HG02759 (cell line): ENCODE data around the gene PCDH9.

ENCODE experiments used
- ATAC-seq: cut with Tn5 transposase; IDR thresholded peaks from one replicate; pipeline ENCODE4 v1.9.1; 2021; ENCODE audit warnings: mild to moderate bottlenecking, moderate library complexity; ENCODE audit not compliant: unreplicated experiment

The PCDH9 gene

DNA sequence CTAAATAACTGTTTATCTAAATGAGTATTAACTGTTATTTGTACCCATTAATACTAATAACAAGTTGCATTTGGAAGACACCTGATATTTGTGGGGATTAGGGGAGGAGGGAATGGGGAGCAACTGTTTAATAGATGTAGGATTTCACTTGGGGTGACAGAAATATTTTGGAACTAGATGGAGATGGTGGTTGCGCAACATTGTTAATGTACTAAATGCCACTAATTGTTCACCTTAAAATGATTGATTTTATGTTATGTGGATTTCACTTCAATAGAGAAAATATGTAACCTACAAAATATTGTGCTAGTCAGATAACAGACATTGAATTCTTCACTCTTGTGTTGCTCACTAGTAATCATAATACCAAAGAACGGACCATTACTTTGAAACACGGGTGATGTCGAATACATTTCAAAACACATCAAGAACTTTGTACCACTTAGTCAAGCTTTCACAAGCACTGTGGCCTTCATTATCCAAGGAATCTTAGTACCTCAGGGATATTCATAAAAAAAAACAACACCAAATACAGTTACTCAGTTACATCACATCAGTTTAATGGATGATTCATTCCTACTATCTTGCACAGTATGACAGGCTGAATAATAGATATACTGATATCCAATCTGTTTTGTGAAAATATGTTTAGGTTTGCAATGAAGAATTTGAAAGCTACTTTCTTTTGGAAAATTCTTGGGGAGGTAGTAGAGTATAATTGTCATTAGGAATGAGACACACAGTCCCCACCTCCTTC is 721.8 kb downstream of the PCDH9 start:
- ATAC-seq = no peak

DNA sequence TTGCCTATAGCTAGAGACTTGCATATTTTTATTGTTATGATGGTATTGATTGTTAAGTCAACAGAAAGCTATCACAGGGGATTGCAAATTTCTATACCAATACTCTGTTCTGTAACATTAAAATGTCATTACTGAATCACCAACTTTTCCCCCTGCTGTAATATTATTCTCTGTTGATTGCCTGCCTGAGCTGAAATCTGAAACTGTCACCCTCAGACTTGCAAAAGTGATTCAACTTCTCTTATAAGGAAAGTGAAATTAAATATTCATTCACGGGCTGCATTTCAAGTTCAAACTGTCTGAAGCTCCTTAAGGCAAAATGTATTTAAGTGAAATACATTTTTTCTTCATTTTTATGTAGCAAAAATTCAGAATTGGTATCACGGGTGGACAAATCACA is 723.2 kb downstream of the PCDH9 start:
- no peak for ATAC-seq

- ATAC-seq = no peak
These were observed 723.9 kb downstream of the PCDH9 start for GRCh38 chr13:66506051-66506777.

DNA sequence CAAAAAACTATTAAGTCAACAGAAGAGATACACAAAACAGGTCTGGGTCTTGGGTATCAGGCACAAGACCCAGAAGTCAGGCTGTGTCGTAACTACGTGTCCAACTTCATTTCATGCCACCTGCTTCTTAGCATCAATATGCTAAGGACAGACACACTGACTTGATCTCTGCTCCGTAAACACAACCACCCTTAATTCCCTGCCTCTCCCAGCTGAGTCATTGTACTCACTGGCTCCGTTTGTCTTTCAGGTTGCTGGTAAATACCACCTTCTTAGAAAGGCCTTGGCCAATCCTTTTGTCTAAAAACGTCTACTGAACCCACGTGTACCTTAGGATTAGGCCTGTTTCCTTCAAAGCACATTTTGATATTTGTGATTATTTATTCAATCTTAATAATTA is 726.2 kb downstream of the PCDH9 start:
- no peak for ATAC-seq

GRCh38 chr13:66501181-66501580 is 729.0 kb downstream of the PCDH9 start:
- no peak for ATAC-seq

DNA sequence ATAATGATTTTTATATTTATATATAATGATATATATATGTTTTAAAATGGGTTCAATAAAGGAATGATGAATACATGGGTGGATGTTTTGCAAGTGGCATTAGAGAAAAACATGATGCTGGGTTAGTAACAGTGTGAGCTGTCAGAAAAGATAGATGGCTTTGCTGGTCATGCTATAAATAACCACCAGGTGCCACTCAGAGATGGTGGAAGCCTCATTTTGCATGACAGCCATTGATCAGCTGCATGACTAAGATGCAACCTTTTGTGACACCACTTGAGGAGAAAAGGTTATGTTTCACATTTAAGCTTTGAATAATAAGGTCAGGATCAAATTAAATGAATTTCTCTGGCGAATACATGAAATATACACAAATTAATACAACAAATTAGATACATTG is 737.7 kb downstream of the PCDH9 start:
- ATAC-seq = peak; percentile 78

DNA sequence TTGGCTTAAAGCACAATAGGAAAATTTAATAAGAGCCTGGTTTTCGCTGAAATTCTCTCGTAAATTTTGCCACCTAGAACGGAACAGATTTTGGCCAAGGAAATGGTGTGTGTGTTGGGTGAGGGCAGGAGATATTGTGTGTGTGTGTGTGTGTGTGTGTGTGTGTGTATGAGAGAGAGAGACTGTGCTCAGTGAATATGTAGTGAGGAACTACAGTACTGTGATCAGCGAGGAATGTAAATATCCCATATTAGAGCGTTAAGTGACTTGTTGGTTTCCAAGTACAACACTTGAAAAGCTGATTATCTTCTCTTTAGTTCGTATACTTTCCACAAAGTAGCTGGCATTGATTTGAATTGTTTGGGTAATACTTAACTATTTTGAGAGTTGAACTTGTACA is 738.9 kb downstream of the PCDH9 start:
- no peak for ATAC-seq

- no peak for ATAC-seq
These were observed 740.5 kb downstream of the PCDH9 start for GRCh38 chr13:66489586-66489985.

DNA sequence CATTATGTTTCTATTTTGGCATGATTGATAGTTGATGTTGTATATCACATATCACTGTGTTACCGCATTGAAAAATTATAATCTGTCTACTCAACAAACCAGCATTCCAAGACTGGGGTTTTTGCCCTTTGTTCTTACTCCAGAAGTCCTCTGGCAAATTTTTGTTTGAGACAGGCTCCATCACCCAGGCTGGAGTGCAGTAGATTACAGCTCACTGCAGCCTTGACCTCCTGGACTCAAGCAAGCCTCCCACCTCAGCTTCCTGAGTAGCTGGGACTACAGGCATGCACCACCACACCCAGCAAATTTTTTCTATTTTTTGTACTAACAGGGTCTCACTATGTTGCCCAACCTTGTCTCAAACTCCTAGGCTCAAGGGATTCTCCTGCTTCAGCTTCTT is 741.0 kb downstream of the PCDH9 start:
- no peak for ATAC-seq

DNA sequence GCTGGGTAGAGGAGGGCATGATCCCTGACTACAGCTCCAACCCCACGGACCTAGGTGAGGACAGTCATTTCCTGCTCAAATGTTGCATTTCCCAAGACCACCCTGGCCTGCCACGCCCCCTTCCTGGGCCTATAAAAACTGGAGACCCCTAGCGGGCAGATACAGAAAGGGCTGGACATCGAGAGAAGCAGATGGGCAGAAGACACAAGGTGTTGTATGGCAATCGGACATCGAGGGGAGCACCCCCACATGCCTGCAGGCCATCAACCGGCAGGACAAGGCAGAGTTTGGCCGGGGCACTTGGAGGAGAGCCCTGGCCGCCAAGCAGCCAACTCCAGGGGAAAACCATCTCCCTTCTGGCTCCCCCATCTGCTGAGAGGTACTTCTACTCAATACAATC is 746.4 kb downstream of the PCDH9 start:
- ATAC-seq = no peak

GRCh38 chr13:66482836-66483235 is 747.3 kb downstream of the PCDH9 start:
- no peak for ATAC-seq

DNA sequence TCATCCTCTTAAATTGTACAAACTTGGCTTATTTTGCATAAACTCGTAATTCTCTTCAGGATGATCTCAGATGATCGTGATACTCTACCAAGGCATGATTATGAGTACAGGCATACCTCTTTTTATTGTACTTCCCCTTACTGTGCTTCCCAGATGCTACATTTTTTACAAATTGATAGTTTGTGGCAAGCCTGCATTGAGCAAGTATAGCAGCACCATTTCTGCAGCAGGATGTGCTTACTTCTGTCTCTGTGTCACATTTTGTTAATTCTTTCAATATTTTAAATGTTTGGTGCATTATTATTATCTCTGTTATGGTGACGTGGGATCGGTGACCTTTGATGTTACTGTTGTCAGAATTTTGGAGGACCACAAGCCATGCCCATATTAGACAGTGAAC is 752.3 kb downstream of the PCDH9 start:
- no peak for ATAC-seq

DNA sequence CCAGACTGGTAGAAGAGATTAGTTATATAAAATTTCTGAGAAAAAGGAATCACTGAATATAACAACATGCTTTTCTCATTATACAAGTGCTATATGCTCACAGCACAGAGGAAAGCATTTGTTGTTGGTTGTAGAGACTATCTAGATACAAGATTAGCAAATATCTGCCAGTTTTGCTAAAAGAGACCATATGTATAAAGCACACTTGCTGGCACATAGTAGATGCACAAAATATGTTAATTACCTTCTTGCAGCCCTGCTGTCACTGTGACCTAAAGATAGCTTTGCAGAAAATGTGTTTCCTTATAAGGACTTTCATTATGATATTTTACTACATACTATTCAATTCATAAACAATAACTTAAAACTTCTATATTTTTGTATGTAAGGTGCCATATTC is 755.1 kb downstream of the PCDH9 start:
- no peak for ATAC-seq

- no peak for ATAC-seq
These were observed 760.4 kb downstream of the PCDH9 start for GRCh38 chr13:66469745-66470144.

DNA sequence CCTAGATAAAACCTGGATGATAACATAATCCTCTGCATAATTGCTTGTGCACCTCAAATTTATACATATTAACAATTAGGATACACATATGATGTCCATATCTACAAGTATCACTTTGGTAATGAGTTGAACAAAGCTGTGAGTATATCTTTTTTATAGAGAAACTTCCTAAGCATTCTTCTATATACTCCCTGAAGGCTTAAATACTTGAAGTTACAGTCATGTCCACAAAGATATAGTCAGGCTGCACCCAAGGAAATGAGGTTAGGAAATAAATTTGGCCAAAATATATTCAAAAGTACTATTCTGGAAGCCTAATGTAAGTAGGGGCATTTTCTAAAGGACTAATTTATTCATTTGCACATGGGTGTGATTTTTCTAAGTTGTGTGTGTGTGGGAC is 761.5 kb downstream of the PCDH9 start:
- no peak for ATAC-seq

DNA sequence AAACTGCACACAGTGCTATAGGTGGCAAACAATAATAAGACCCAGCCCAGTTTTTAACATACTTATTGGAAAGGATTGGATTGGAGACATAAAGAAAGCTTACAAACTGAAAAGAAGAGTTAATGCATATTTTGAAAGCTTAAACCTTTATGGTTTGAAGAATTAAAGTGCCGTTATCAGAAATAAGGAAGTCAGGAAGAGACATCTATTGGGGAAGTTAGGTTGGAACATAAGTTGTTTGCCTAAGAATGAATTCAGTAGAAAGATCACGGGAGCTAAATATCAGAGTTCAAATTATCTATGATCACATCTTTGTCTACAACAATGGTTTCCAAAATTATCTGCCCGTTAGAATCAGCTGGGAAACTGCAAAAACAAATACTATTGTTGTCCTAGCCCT is 767.9 kb downstream of the PCDH9 start:
- no peak for ATAC-seq

DNA sequence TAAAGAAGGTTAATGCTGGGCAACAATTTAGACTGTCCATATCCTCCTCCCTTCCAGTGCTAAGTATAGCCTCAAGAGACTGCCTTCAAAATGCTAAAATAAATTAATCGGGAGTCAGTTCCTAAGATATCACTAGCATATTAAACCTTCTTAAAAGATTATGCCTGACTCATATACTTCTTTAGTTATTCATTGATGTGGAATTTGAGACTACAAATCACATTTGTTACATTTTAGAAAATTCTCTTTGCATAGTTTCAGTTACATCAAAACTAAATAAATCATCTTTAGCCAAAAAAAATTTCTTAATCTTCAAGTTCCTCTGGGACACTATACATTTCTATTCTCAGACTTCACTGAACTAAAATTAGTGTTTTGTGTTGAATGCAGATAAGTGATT is 769.1 kb downstream of the PCDH9 start:
- ATAC-seq = no peak

GRCh38 chr13:66459634-66460033 is 770.5 kb downstream of the PCDH9 start:
- no peak for ATAC-seq

GRCh38 chr13:66459143-66459542 is 771.0 kb downstream of the PCDH9 start:
- ATAC-seq = no peak

DNA sequence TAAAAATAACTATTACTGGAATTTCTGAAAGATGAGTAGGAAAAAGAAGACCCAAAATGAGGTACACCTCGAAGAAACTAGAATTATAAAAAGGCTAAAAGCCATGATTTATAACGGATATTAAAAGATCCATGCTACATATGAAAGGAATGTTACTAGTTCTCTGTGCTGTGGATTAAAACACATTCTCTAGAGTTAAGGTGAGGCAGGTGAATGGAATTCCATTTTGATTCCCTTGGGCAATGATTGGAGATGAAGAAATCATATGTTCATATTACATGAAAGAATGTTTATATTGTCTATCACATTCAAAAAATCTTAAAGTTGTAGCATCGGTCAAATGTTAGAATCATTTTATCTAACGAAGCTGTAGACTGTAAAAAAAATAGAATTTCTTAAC is 783.7 kb downstream of the PCDH9 start:
- no peak for ATAC-seq

- no peak for ATAC-seq
These were observed 786.2 kb downstream of the PCDH9 start for GRCh38 chr13:66443926-66444325.

DNA sequence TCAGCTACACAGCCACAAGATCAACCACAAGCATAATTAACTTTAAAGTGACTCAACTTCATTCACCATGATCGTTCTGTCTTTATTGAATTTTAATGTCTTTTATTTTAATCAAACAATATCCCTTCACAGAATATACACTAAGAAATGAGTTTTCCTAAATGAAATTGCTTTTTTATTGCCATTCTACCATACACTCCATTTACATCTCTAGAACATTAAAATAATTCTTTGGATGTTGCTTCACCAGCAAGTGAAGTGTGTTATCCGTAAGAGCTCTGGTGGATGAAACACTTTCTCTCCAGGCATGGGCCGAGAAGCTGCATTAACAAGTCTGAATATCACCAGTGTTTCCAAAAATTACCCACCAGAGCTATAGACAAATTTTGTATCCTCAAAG is 789.2 kb downstream of the PCDH9 start:
- no peak for ATAC-seq

DNA sequence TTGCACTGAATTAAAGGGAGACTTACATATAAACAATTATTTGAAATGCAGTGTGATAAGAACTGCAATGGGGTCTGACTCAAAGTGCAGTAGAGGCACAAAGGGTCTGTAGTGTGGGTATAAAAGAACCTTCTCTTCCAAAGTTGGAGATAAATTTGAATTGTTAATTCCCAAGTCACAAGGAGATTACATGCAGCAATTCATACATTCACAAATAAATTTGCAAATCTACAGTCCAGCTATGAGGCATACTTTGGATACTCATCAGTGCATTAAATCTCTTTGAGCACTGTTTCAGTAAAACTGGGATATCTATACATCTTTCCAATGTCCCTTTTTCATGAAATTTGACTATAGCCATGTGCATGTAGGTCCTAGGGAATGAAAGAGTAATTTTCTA is 799.4 kb downstream of the PCDH9 start:
- no peak for ATAC-seq
